Activated T-helper 2 cell treated with anti-CD3 and anti-CD28 coated beads, Interferon-gamma antibody, Interleukin-2, Interleukin-4, amounts not matched to agents 10 μg/mL and 5 μg/mL and 100 μg/mL, durations not matched to agents 14 hours and 24 hours and 36 hours (primary cell): ENCODE measurements around the gene CA9. TPM values are rescaled to one million over a fixed set of nuclear protein-coding genes. Genes with fewer than 3 reads are reported as not detected.

Experiments used
- DNase-seq: peaks from one replicate; pipeline ENCODE4 v3.0.0; 2021; ENCODE audit warnings: low spot score
- H3K27ac Mint-ChIP-seq: one replicate; pipeline ENCODE4 v1.8.0; 2021; ENCODE audit warnings: mixed read lengths
- H3K27me3 Mint-ChIP-seq: one replicate; pipeline ENCODE4 v1.8.0; 2021; ENCODE audit warnings: low read depth, mixed read lengths
- H3K36me3 Mint-ChIP-seq: one replicate; pipeline ENCODE4 v1.8.0; 2021; ENCODE audit warnings: low read depth, mixed read lengths
- H3K4me1 Mint-ChIP-seq: one replicate; pipeline ENCODE4 v1.8.0; 2021; ENCODE audit warnings: low read depth, mixed read lengths
- H3K4me3 Mint-ChIP-seq: one replicate; pipeline ENCODE4 v1.8.0; 2021; ENCODE audit warnings: low read depth, mild to moderate bottlenecking, moderate library complexity, mixed read lengths
- H3K9me3 Mint-ChIP-seq: one replicate; pipeline ENCODE4 v1.8.0; 2021; ENCODE audit warnings: mixed read lengths
- intact Hi-C: fragments of 100-400 bp; cut with micrococcal nuclease; formaldehyde crosslinking; loops from one replicate; pipeline ENCODE4 v1.15.1; 2023
- total RNA-seq: library from RNA; stranded (reverse); gene quantifications from 2 replicates; pipeline ENCODE4 v1.2.3, GENCODE V29; 2022

The CA9 gene
- total RNA-seq, 1 donor from 2014 or later: 0.89 TPM

- peaks cover 3% of the 10 kb centered on the region for H3K4me1 Mint-ChIP-seq
- intact Hi-C loops: no loop called here
- H3K9me3 Mint-ChIP-seq: no peaks in the 10 kb centered on the region
- H3K27ac Mint-ChIP-seq: no peak overlapping the region
- no peak overlapping the region for H3K4me3 Mint-ChIP-seq
- no peaks in the 10 kb centered on the region for H3K36me3 Mint-ChIP-seq
- H3K27me3 Mint-ChIP-seq: peaks cover 2% of the 10 kb centered on the region
- no peak for DNase-seq
Measured at GRCh38 chr9:35683323-35683722, 9.6 kb downstream of the CA9 start.

GRCh38 chr9:35684921-35685320, 11.2 kb downstream of the CA9 start:
- H3K27ac Mint-ChIP-seq: no peak overlapping the region
- no peaks in the 10 kb centered on the region for H3K27me3 Mint-ChIP-seq
- no peaks in the 10 kb centered on the region for H3K36me3 Mint-ChIP-seq

GRCh38 chr9:35685506-35685905, 11.8 kb downstream of the CA9 start:
- H3K27me3 Mint-ChIP-seq: no peaks in the 10 kb centered on the region
- DNase-seq: no peak
- H3K9me3 Mint-ChIP-seq: no peaks in the 10 kb centered on the region
- H3K4me1 Mint-ChIP-seq: peaks cover 12% of the 10 kb centered on the region
- H3K27ac Mint-ChIP-seq: no peak overlapping the region
- no peaks in the 10 kb centered on the region for H3K36me3 Mint-ChIP-seq
- H3K4me3 Mint-ChIP-seq: no peak overlapping the region
- intact Hi-C loops: no loop called here

More at GRCh38 chr9:35684921-35685320, 11.2 kb downstream of the CA9 start:
- peaks cover 12% of the 10 kb centered on the region for H3K4me1 Mint-ChIP-seq
- no peak overlapping the region for H3K4me3 Mint-ChIP-seq
- no peak for DNase-seq
- intact Hi-C loops: no loop called here
- H3K9me3 Mint-ChIP-seq: no peaks in the 10 kb centered on the region

DNA sequence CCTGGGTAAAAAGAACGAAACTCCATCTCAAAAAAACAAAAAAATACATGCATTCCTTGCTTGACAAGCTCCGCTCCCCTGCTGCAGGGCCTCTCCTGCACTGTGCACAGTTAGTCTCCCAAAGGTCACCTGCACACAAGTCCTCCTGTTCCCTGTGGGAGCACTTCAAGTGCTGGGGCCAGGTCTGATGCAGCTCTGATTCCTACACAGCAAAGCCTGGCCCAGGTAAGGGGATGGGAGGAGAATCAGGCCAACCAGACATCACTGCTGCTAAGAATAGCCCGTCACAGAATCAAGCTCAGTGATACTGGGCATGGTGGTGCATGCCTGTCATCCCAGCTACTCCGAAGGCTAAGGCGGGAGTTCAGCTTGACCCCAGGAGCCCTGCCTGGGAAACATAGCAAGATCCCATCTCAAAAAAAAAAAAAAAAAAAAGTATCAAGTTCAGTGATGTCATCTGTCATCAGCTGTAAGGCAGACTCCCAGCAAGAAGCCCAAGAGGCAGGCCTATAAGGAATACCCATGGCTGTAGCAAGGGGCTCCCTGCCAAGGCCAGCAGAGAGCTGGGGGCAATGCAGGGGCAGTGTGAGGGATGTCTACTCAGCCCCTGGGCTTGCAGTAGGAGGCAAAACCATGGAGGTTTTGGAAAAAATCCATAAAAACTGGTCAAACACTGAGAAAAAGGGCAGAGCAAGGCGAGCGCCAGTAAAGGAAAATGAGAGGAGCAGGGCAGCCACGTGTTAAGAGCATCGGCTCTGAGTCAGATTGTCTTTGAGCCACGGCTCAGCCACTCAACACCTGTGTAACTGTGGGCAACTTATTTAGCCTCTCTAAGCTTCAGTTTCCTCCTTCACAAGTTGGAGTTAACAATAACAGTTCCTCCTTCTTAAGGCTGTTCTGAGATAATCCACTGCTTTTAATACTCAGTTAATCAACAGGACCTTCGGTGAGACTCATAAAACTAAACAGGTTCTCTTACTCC, 12.8 kb downstream of the CA9 start:
- intact Hi-C loops: no loop called here
- Mint-ChIP-seq H3K36me3 (no peaks in the 10 kb centered on the region), H3K27me3 (no peaks in the 10 kb centered on the region), H3K4me1 (peaks cover 12% of the 10 kb centered on the region), H3K4me3 (no peak overlapping the region), H3K9me3 (no peaks in the 10 kb centered on the region), H3K27ac (no peak overlapping the region)
- DNase-seq: no peak

DNA sequence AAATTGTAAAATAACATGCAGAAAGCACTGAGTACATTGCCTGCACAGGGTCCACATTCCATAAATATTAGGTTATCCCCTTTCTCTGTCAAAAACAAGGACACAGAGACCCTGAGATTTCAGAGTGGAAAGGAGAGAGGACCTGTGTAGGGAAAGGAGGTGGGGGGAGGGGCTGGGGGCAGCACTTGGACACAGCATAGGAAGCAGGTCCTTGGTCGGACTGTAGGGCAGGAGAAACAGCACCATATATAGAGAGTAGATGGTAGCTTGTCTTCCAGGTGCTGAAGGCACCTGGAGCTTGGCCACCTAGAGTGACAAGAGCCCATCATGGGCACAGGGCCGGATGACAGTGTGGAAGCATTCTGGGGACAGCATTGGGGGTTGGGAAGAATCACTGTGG, 13.6 kb downstream of the CA9 start:
- H3K4me3 Mint-ChIP-seq: no peak overlapping the region
- DNase-seq: no peak
- no peaks in the 10 kb centered on the region for H3K36me3 Mint-ChIP-seq
- H3K27ac Mint-ChIP-seq: no peak overlapping the region
- H3K27me3 Mint-ChIP-seq: no peaks in the 10 kb centered on the region
- no peaks in the 10 kb centered on the region for H3K9me3 Mint-ChIP-seq
- intact Hi-C loops: no loop called here
- peaks cover 12% of the 10 kb centered on the region for H3K4me1 Mint-ChIP-seq

DNA sequence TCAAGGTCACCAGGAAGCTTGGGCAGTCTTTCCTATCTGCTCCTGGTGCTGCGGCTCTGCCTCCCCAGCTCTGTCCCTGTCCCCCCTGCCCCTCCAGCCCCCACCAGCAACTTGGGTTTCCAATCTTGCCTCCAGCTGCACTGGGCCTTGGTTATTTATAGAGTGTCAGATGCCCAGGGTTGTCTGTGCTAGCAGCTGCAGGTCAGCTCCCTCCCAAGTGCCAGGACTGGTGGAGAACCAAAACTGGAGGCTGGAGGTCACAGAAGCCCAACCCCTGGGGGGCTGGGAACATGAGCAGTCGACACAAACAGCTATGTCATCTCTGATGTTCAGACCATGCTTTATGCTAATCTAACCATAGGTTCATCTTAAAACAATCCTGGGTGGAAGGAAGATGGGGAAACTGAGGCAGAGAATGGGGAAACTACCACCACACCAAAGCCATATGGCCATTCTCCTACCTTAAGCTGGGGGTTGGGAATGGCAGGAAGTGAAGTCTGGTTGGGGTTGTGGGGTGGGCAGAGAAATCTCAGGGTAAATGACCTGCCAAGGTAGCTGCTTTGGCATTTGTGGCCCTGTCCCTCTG, 14.3 kb downstream of the CA9 start:
- peak overlapping the region; percentile 8 for H3K4me3 Mint-ChIP-seq
- no peaks in the 10 kb centered on the region for H3K27me3 Mint-ChIP-seq
- no peak for DNase-seq
- intact Hi-C loops: loop anchor here (2.0 kb wide), 1 partner anchor 41 kb away; no protein-coding TSS in a partner anchor
- no peak overlapping the region for H3K27ac Mint-ChIP-seq
- no peaks in the 10 kb centered on the region for H3K36me3 Mint-ChIP-seq
- no peaks in the 10 kb centered on the region for H3K9me3 Mint-ChIP-seq
- H3K4me1 Mint-ChIP-seq: peaks cover 12% of the 10 kb centered on the region

DNA sequence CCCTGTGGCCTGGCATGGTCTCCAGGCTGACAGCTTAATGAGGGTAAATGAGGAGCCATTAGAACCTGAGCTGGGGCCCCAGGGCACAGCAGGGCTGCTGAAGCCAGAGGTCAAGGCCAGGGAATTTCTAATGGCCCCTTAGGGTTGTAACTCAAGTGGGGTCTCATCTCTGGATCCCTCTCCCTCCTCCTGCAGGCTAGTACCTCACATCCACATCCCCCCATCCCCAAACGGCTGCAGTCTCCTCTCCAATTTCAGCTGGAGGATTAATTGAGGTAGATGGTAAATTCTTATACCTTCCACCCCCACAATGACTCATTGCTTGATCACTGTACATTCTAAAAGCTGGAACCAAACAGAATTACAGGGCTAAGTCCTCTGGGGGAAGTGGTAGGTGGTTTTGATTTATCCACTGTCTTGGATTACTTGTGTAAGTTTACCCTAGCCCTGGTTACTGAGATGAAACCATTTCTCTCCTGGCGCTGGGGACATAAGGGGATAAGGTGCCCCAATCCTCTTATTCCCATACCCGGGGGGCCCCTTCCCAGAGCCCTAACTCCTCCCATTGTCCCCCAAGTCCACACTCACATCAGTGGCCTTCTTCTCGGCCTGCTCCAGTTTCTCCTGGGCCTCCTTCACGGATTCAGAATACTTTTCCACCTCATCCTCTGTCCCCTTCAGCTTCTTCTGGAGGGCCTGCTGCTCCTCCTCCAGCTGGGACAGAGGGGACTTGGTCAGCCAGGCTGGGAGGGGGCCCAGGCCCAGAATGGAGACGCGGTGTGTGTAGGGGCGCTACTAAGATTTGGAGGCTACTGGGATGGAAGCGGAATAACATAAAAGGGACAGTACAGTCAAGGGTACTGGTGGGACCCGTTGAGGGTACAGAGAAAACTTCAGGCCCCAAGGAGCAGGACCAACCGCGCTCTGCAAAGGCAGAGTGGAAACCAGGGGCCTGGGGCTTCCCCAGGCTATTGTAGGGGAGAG, 15.1 kb downstream of the CA9 start:
- no peak for DNase-seq
- H3K27ac Mint-ChIP-seq: peak overlapping the region; percentile 22
- H3K4me1 Mint-ChIP-seq: peaks cover 12% of the 10 kb centered on the region
- intact Hi-C loops: loop anchor here (2.0 kb wide), 1 partner anchor 40 kb away; no protein-coding TSS in a partner anchor
- H3K9me3 Mint-ChIP-seq: no peaks in the 10 kb centered on the region
- H3K36me3 Mint-ChIP-seq: no peaks in the 10 kb centered on the region
- H3K4me3 Mint-ChIP-seq: peak overlapping the region; percentile 45
- no peaks in the 10 kb centered on the region for H3K27me3 Mint-ChIP-seq

DNA sequence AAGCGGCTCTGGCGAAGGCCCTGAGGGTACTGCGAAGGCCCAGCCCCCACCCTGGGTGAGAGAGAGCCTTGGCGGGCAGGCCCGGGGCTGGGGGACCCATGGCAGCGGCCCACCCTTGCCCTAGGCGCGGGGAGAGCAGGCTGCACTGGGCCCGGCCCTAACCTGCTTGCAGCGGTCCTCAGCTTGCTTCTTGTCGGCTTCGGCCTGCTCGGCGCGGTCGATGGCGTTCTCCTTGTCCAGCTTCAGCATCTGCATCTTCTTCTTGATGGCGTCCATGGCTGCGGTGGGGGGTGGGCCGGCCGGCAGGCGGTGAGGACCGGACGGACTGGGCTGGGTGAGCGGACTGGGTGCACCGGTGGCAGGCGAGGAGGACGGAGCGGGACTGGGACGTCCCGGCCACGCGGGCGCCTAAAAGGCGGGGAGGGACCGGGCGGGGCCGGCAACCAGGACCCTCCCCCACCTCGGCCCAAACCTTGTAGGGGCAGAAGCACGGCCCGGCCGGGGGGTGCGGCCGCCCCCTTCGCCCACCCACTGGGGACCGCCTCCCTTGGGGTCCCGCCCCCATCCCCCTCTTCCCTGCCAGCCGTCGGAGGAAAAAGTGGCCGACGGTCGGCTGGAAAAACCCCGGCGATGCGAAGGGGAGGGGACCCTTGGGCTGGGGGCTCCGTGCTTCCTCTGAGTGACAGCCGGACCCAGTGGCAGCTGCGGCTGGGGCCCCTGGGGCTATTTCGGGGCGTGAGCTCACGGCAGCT, 16.0 kb downstream of the CA9 start, which contains the start of gene TPM2:
TSS of gene TPM2 (minus strand) at position 384 of the 752 bp plus-strand sequence. CDS start at position 276, 108 bp downstream.
- peak within 1 kb of the TSS; percentile 79 for H3K4me3 Mint-ChIP-seq
- no peak for DNase-seq
- H3K36me3 Mint-ChIP-seq: no peaks in the 10 kb centered on the region
- no peaks in the 10 kb centered on the region for H3K27me3 Mint-ChIP-seq
- intact Hi-C loops: loop anchor here (2.0 kb wide), 2 partner anchors 39 to 85 kb away; partner anchors contain the start of gene TESK1
- peaks cover 12% of the 10 kb centered on the region for H3K4me1 Mint-ChIP-seq
- H3K9me3 Mint-ChIP-seq: no peaks in the 10 kb centered on the region
- H3K27ac Mint-ChIP-seq: peak within 1 kb of the TSS; percentile 58

GRCh38 chr9:35690294-35690613, 16.5 kb downstream of the CA9 start:
- peaks cover 12% of the 10 kb centered on the region for H3K4me1 Mint-ChIP-seq
- no peaks in the 10 kb centered on the region for H3K9me3 Mint-ChIP-seq
- no peaks in the 10 kb centered on the region for H3K27me3 Mint-ChIP-seq
- H3K27ac Mint-ChIP-seq: peak overlapping the region; percentile 28
- intact Hi-C loops: loop anchor here (2.0 kb wide), 1 partner anchor 85 kb away; the partner anchor contains the start of gene TESK1
- no peak for DNase-seq
- H3K4me3 Mint-ChIP-seq: peak overlapping the region; percentile 67
- H3K36me3 Mint-ChIP-seq: no peaks in the 10 kb centered on the region

DNA sequence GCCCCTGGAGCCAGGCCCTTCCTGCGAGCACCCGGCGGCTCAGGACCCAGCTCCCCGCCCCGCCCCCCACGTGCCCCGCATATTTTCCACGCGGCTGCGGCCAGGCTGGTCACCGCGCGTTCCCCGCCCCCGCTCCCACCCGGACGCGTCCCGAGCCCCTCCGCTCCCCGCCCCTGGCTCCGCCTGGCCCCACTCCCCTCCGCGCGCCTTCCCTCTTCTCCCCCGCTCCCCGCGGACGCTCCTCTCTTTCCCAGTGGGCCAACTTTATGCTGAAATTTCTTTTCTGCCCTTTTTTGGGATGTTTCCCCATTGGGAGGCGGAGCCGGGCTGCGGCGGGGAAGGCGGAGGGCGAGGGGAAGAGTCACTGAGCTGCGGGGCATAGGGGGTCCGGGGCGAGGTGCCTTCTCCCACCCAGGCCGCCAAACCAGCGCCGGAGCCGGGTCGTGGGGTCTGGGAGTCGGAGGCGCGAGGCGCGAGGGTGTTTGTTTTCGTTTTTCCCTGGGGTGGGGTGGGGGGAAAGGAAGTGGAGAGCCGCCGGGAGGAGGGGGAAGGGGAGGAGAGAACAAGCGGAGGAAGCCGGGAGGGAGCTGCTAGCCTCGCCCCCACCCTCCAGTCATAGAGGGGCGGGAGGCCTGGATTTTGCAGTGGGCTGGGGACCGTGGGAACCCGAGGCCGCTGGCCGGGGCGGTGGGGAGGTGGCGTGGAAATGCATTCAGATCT, 17.0 kb downstream of the CA9 start:
- no peaks in the 10 kb centered on the region for H3K9me3 Mint-ChIP-seq
- H3K27me3 Mint-ChIP-seq: no peaks in the 10 kb centered on the region
- intact Hi-C loops: loop anchor here (2.0 kb wide), 1 partner anchor 86 kb away; the partner anchor contains the start of gene TESK1
- H3K4me1 Mint-ChIP-seq: peaks cover 12% of the 10 kb centered on the region
- peak overlapping the region; percentile 58 for H3K27ac Mint-ChIP-seq
- peaks cover under 1% of the 10 kb centered on the region for H3K36me3 Mint-ChIP-seq
- no peak for DNase-seq
- H3K4me3 Mint-ChIP-seq: peak overlapping the region; percentile 79

DNA sequence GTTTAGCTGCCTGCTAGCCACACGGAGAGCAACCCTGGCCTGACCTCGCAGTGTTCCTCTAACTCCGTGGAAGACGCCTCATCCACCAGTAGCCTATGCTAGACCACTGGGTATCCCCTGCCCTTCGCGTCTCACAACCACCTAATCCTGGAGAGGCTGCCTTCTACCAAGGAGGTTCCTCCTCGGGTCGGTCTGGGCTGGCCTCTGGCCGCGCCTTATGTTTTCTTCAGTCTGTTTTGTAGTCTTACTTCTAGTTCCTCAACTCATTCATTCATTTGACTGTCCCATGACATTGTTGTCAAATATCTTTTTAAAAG, 17.6 kb downstream of the CA9 start:
- peaks cover 4% of the 10 kb centered on the region for H3K36me3 Mint-ChIP-seq
- no peaks in the 10 kb centered on the region for H3K27me3 Mint-ChIP-seq
- H3K27ac Mint-ChIP-seq: peak overlapping the region; percentile 28
- H3K4me1 Mint-ChIP-seq: peaks cover 12% of the 10 kb centered on the region
- no peak for DNase-seq
- intact Hi-C loops: loop anchor here (2.0 kb wide), 1 partner anchor 86 kb away; the partner anchor contains the start of gene TESK1
- H3K9me3 Mint-ChIP-seq: no peaks in the 10 kb centered on the region
- peak overlapping the region; percentile 79 for H3K4me3 Mint-ChIP-seq
